Ishikawa (cell line): ENCODE data around the gene TMEM184B.

Experiments used
- CEBPB ChIP-seq: IDR thresholded peaks from 2 replicates; pipeline ENCODE4 v1.6.1; 2012
- EP300 ChIP-seq: IDR thresholded peaks from 2 replicates; pipeline ENCODE4 v1.6.1; 2012; ENCODE audit warnings: borderline replicate concordance
- RAD21 ChIP-seq: IDR thresholded peaks from 2 replicates; pipeline ENCODE4 v1.6.1; 2012; ENCODE audit warnings: low read depth
- ZBTB7A ChIP-seq: IDR thresholded peaks from 2 replicates; pipeline ENCODE4 v1.6.1; 2012; ENCODE audit warnings: low read depth
- TF ChIP-seq, protein P1 (sequence below): IDR thresholded peaks from 2 replicates; pipeline ENCODE4 v1.6.1; 2012

DNA sequence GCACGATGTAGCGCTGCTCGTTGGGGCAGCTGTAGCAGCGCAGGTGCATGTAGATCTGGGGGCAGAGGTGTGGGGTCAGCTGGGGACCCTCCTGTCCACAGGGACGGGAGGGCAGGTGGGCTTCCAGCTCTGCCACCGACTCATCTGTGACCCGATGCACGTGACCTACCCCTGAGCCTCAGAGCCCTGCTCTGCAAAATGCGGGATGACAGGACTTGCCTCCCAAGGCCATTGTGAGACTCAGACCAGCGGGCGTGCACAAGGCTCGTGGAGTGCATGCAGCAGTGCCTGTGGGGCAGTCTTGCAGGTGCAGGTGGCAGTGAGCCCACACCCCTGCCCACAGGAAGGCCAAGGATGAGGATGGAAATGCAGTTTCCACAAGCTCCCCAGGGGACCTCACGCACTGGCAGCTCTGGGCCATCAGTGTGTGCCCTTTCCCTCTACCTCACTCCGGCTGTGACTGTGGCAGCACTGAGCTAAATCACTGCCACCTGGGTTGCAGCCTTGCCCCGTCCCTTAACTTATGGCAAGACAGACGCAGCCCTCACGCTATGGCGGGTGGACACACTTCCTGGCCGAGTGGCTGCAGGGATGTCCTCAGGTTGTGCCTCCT, 26.7 kb downstream of the TMEM184B start:
- no peak for TF ChIP-seq ZBTB7A
- TF ChIP-seq RAD21 = no peak
- TF ChIP-seq CEBPB = no peak
- TF ChIP-seq, protein P1, sequence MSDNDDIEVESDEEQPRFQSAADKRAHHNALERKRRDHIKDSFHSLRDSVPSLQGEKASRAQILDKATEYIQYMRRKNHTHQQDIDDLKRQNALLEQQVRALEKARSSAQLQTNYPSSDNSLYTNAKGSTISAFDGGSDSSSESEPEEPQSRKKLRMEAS = no peak
- no peak for TF ChIP-seq EP300
